GM21360 (cell line): ENCODE measurements around the gene IFIT5.
"Not testable (repeated sequence)": the region's sequence is repeated elsewhere in the genome, so short reads cannot be mapped to it uniquely, and the experiment has no call there.

Experiments
- ATAC-seq: cut with Tn5 transposase; IDR thresholded peaks from one replicate; pipeline ENCODE4 v1.9.1; 2021; ENCODE audit warnings: mild to moderate bottlenecking, moderate library complexity; ENCODE audit not compliant: unreplicated experiment

The IFIT5 gene

DNA sequence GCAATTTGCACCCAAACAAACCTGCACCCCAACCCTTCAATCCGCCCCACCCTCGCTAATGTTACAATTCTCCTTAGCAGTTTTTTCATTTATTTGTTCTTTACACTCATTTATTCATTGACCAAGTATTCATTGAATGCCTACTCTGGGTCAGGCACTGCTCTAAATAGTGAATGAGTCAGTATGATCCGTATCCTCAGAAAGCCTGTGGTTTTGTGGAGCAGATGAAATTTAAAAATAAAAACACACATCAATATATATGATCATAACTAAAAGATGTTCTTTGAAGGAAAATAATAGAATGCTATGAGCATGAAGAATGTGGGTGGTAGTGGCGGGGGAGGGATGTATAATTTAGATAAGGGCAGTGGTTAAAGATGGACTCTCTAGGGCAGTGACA is 13.3 kb downstream of the IFIT5 start:
- no peak for ATAC-seq

DNA sequence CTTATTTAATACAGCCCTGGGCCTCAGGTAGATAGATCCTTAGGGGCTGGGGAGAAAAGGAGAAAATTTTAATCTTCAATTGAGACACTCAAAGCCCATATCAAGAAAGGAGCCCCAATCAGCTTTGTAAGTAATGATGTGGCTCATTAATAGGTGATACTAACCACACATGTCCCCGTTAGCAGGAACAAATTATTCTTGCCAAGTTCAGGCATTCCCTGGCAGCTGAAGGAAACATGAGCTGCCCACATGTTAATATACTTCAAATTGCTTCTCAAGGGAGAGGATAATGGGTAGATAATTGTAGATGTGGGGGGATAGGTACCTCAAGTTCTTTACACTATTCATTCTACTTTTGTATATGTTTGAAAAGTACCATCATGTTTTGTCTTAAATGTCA is 14.5 kb downstream of the IFIT5 start:
- no peak for ATAC-seq

DNA sequence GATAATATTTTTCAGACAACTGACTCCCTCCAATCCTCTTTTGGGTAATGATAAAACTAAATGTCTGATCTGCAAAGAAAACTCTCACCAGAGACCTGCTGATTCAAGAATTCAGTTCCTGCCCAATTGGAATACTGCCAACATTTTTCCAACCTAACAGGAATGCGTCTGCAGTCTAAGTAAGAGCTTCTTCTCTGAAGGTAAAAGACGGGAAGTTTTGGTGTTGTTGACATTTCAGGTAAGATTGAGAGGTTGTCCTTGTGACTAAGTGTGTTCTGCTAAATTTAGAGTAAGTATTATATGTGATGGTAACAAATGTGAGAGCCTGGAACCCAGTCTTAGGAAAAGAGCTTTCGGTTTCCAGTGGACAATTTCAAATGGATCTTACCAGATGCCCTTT is 17.6 kb downstream of the IFIT5 start:
- no peak for ATAC-seq

DNA sequence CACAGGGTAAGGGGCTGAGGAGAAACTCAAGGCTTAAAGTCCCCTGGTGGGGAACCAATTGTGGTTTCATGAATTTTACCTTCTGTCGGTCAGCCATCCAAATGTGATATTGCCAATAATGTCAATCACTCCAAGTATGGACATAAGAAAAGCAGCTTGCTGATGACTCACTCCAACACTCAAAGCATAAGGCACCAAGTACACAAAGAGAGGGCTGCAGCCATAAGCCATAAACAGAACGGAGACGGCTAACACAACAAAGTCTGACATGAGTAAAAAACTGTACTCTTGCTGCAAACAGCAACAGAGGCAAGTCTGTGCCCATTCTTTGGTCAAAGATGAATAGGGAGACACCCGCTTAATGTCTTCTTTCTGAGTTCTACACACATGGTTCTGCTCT is 24.2 kb downstream of the IFIT5 start:
- ATAC-seq, result no peak

DNA sequence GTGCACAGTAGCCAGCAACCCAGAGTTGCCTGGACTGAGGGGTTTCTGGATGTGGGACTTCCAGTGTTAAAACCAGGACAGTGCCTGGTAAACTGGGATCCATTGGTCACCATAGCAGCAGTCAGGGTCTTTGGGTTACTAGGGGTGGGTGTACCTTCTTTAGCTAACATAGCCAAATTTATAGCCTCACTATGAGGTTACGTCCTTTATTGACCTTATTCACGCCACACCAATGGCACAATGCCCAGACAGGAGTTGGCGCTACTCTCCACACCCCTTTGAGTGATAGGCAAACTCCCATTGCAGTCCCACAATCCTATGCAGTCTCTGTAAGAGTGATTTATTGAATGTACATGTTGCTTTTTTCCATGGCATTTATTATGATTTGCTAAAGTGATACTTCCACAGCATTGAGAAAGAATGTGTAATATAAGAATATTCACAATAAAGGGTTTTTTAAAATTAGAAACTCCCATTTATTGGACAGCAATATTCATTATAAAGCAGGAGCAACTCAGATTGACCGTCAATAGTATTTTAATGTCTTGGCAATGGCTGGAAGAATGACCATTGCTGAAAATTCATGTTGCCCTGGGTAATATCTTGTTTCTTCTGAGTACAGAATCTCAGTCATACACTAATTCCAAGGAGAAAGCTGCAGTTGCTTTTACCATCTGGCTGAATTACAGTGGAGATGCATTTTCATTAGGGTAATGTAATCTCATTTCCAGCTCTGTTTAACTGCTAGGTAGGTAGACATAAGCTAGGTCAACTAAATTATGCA is 26.1 kb downstream of the IFIT5 start:
- no peak for ATAC-seq

DNA sequence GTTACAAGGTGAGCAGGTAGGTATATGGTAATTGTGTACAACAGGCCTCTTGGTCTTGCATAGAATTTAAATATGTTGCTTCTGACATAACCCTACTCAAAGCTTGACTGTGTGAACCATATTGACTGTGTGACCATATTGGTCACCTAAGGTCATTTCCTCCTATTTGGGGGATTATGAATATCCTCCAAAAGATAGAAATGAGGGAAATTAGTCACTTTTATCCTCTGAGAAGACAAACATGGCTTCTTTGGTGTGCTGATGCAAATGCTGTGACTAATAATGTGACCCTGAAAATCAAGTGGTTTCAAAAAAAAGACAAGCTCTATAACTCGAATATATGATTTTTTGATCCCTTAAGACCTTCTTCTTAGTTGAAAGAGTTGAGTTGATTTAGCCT is 27.9 kb downstream of the IFIT5 start:
- no peak for ATAC-seq

DNA sequence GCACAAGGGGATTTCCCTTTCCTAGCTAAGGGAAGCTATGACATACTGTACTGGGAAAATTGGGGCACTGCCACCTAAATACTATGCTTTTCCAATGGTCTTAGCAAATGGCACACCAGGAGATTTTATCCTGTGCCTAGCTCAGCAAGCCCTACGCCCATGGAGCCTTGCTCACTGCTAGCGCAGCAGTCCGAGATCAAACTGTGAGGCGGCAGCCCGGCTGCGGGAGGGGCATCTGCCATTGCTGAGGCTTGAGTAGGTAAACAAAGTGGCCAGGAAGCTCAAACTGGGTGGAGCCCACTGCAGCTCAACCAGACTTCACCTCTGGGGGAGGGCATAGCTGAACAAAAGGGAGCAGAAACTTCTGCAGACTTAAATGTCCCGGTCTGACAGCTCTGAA is 30.5 kb downstream of the IFIT5 start:
- not testable (repeated sequence) for ATAC-seq

DNA sequence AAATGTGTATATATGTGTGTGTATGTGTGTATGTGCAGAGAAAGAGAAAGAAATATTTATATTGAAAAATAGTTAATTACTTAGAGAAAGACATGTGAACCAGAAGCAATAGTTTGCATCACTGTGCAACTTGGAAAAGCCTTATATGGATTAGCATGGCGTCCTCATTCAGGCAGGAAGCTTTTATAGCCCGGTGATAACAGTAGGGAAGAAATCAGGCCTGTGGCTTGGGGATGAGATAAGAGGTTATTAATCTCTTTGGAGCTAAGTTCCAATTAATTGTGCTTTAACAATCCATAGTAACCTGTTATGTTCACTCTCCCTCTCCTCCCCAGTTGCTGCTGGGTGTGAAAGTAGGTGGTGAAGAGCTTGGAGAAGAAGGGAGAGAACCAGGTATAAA is 36.5 kb downstream of the IFIT5 start:
- ATAC-seq, result no peak

DNA sequence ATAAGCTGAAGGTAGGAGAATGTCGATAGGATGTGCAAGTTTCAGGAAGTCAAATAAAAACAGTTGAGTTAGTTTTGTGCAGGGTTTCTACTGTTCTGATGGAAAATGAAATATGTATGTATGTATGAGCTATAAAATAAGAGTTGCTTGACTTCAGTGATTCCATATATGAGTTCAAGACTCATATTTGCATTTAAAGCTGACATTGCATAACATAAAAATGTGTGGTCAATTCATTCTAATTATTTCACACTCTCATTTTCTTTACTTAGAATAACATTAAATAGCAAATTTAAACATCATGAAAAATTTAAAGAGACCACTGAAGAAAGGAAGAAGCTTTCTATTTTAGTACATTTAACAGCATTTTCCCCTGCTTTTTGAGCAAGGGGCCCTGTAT is 37.8 kb downstream of the IFIT5 start:
- ATAC-seq, result no peak

DNA sequence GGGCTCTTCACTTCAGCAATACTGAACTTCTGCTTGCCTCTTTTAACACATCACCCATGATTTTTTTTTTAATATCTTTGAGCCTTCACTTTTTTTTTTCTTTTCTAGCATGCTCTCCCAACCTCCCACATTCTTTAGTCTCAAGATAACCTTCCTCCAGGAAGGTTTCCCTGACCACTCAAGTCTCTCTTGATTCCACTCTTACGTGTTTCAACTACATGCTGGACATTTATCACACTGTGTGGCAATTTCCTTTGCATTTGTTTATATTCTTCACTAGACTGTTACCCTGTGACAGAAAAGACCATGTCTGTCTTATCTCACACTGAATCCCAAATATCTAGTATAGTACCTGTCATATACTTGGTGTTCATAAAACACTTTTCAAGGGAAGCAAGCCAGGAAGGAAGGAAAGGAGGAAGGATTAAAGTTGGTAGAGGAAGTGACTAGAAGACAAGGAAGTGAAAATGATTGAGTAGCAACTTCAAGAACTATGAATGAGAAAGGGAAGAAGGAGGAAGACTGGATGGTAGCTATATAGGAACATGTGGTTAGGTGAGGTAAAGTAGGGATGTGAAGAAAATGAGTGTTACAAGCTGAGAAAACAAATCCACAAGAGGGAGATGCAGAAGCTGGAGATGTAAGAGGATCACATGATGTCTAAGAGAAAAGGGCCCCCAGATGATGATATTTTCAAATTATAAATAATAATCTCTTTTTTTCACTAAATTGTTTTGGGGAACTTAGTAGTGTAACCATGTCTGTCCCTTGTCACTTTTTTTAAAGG is 40.4 kb downstream of the IFIT5 start:
- no peak for ATAC-seq

DNA sequence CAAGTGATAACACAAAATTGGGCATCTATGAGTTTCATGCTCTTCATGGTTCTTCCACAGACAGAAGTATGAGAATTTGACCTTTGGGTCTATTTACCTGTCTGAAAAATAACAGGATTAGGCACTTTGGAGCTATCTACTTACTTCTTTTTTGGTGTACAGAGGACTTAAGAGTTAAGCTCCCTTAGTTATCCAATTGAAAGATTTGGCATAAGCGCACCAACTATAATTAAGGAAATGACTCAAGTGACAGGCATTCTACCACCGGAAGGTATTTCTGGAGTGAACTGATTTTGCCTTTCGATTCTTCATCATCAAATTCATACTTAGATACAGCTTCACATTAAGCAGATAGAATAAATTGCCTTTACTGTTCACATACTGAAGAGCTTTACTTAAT is 43.9 kb downstream of the IFIT5 start:
- ATAC-seq, result no peak

DNA sequence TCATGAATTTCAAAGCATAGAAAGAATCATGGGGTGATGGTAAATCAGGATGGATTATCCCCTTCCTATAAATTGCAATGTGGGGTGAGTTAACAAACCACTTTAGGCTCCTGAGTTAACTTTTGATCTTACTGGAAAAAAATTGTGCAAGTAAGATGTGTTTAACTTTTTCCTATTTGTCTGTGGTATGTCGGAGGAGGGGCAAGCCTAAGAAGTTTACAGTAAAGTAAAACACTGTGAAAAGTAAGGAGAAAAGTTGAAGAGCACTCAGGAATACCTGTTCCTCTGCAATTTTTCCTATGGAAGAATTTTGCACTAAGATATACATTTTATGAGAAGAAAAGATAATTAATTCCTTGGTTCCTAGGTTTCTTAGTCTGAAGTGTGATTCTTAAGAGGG is 44.4 kb downstream of the IFIT5 start:
- no peak for ATAC-seq

DNA sequence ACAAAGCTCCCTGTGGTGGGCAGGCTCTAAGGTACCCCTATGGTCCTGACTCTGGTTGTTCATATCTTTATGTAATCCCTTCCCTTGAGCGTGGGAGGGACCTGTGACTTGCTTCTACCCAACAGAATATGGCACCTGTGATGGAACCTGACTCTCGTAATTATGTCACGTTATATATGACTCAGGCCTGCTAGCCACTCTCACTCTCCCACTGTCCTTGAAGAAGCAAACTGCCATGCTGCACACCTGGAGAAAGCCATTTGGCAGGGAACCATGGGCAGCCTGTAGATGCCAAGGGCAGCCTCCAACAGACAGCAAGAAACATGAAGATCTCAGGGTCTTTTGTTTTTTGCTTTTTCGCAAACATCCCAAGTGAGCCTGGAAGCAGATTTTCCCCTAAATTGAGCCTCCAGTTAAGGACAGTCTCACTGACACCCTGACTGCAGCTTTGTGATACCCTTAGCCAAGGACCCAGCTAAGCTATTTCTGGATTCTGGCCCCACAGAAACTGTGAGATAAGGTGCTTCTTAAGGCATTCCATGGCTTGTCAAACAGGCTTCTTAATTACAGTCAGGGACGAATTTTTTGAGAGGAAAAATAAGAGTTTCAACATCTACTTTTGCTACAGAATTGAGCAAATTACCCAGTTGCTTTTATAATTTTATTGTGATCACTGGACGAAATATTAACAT is 49.6 kb downstream of the IFIT5 start:
- ATAC-seq, result no peak

DNA sequence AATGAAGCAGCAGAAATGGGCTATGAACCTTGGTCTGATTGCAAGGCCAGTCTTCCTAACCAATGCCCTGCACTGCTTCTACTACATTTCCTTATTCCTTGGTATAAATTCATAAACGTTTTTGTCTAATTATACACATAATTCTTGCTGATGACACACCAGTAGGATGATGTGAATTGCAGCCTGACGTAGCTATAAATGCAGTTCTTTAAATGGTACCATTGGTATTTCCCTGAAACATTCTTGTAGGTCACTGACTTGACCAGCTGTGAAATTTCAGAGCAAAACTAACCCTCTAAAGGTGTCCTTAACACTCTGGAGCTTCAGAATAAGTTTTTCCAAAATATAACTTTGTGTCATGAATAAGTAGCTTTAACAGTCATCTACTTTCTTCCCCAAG is 50.8 kb downstream of the IFIT5 start:
- ATAC-seq, result no peak

DNA sequence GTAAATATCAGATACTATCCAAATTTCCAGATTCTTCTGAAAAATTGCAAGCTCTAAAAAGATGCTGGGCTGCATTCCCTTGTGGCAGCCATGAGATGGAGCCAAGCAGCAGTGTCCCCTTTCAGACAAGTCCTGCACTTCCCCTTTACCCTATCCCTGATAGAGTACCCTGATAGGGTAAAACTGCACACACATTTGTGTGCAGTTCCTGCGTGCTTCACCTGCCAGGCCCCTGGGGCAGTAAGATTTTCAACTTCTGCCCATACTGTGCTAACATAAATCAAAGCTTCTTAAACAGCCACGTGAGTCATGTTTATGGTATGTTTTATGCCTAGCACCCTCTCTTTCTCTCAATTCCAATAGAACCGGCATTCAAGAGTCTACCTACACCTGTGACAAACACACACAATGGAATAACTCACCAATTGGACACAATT is 52.2 kb downstream of the IFIT5 start:
- ATAC-seq, result no peak

DNA sequence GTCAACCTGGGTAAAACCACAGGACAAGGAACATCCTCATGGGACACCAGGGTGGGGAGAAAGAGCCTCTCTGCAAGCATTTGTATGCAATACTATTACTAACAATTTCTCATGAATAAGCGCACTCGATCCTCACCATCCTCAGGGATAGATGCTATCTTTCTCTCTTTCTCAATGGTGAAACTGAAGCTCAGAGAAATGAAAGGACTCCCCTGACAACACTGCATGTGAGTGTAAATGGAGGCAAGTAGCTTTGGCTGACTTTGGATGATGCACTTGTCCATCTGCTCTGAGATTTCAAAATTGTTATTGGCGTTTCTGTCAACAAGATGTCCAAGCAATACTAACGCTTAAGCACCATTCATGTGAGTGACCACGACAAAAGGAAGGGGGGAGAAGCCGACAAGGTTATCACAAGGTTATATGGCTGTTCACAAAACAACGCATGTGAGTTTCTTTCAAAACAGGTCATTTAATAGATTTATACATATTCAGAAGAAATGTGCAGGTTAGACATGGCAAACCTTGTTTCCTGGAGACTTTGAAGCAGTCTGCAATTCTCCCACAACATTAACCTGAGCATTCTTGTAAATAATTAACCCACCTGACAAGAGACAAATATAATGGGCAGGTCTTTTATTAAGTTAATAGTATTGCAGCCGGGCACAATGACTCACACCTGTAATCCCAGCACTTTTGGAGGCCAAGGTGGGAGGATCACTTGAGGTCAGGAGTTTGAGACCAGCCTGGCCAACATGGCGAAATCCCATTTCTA is 54.0 kb downstream of the IFIT5 start:
- ATAC-seq, result no peak

DNA sequence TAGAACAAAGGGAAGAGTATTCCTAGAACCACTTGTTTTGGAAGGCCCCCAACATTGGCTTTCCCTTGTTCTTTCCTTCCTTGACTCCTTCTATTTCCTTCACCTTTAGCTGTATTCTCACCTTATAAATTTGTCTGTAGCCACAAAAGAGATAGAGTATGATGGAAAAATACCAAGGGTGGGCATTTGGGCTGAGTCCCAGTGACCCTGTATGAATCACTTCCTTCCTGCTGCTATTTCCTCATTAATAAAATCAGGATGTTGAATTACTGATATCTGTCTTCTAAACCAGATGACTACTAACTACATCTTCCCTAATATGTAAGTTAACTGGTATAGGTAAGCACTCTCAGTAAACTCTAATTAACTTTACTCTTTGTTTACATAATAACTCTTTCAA is 55.1 kb downstream of the IFIT5 start:
- ATAC-seq, result no peak
